HepG2 (cell line): ENCODE measurements around the gene CHRD. TPM values are rescaled to one million over a fixed set of nuclear protein-coding genes. Genes with fewer than 3 reads are reported as not detected.

Experiments used
- CBX1 ChIP-seq: IDR thresholded peaks from one replicate; pipeline ENCODE4 v1.6.1; 2016; ENCODE audit warnings: antibody characterized with exemption, low read depth
- DPF2 ChIP-seq: sonication (generic); formaldehyde crosslinking; IDR thresholded peaks from 2 replicates; pipeline ENCODE4 v1.4.0; 2020; ENCODE audit warnings: mild to moderate bottlenecking, low read depth, missing genetic modification reagents, borderline replicate concordance
- FOXK2 ChIP-seq: fragments of 450-650 bp; IDR thresholded peaks from 2 replicates; pipeline ENCODE4 v1.6.1; 2016
- HNF4A ChIP-seq: sonication (generic); formaldehyde crosslinking; IDR thresholded peaks from 2 replicates; pipeline ENCODE4 v1.4.0; 2020; ENCODE audit warnings: missing genetic modification reagents
- KAT7 ChIP-seq: IDR thresholded peaks from 2 replicates; pipeline ENCODE4 v1.6.1; 2018; ENCODE audit warnings: borderline replicate concordance, missing compliant biosample characterization
- NFRKB ChIP-seq: fragments of 450-650 bp; IDR thresholded peaks from 2 replicates; pipeline ENCODE4 v1.6.1; 2017
- NR1H2 ChIP-seq: sonication (generic); formaldehyde crosslinking; IDR thresholded peaks from 2 replicates; pipeline ENCODE4 v1.8.1; 2022; ENCODE audit warnings: low read depth, missing genetic modification reagents, borderline replicate concordance
- PLSCR1 ChIP-seq: sonication (generic); formaldehyde crosslinking; IDR thresholded peaks from 2 replicates; pipeline ENCODE4 v1.5.0; 2020; ENCODE audit warnings: missing genetic modification reagents, mild to moderate bottlenecking, borderline replicate concordance
- PRMT3 ChIP-seq: sonication (generic); formaldehyde crosslinking; IDR thresholded peaks from 2 replicates; pipeline ENCODE4 v1.8.1; 2022; ENCODE audit warnings: low read depth, mild to moderate bottlenecking, moderate library complexity, missing genetic modification reagents, borderline replicate concordance
- SMARCE1 ChIP-seq: fragments of 450-650 bp; IDR thresholded peaks from 2 replicates; pipeline ENCODE4 v1.6.1; 2017; ENCODE audit warnings: borderline replicate concordance
- SP2 ChIP-seq: sonication (generic); formaldehyde crosslinking; IDR thresholded peaks from 2 replicates; pipeline ENCODE4 v1.5.1; 2020; ENCODE audit warnings: mild to moderate bottlenecking, missing genetic modification reagents
- STAG1 ChIP-seq: sonication (generic); formaldehyde crosslinking; IDR thresholded peaks from 2 replicates; pipeline ENCODE4 v1.4.0; 2020; ENCODE audit warnings: missing genetic modification reagents
- TFDP2 ChIP-seq: sonication (generic); formaldehyde crosslinking; IDR thresholded peaks from 2 replicates; pipeline ENCODE4 v1.4.0; 2020; ENCODE audit warnings: missing genetic modification reagents
- TFE3 ChIP-seq: IDR thresholded peaks from 2 replicates; pipeline ENCODE4 v1.6.1; 2016
- TMF1 ChIP-seq: sonication (generic); formaldehyde crosslinking; IDR thresholded peaks from 2 replicates; pipeline ENCODE4 v1.8.1; 2022; ENCODE audit warnings: low read depth, missing genetic modification reagents
- U2AF2 ChIP-seq: fragments of 200-400 bp; formaldehyde crosslinking; IDR thresholded peaks from 2 replicates; pipeline ENCODE4 v1.6.1; 2017; ENCODE audit warnings: low read depth, mild to moderate bottlenecking, low read length
- ZBTB44 ChIP-seq: sonication (generic); formaldehyde crosslinking; IDR thresholded peaks from 2 replicates; pipeline ENCODE4 v1.4.0; 2020; ENCODE audit warnings: missing genetic modification reagents
- ZFP37 ChIP-seq: sonication (generic); formaldehyde crosslinking; IDR thresholded peaks from 2 replicates; pipeline ENCODE4 v1.4.0; 2020; ENCODE audit warnings: missing genetic modification reagents, borderline replicate concordance
- ZNF124 ChIP-seq: sonication (generic); formaldehyde crosslinking; IDR thresholded peaks from 2 replicates; pipeline ENCODE4 v1.4.0; 2020; ENCODE audit warnings: missing genetic modification reagents
- ZNF264 ChIP-seq: sonication (generic); formaldehyde crosslinking; IDR thresholded peaks from 2 replicates; pipeline ENCODE4 v1.4.0; 2020; ENCODE audit warnings: missing genetic modification reagents
- ZNF350 ChIP-seq: sonication (generic); formaldehyde crosslinking; IDR thresholded peaks from 2 replicates; pipeline ENCODE4 v1.4.0; 2020; ENCODE audit warnings: mild to moderate bottlenecking, low read depth, missing genetic modification reagents, borderline replicate concordance
- ZNF432 ChIP-seq: sonication (generic); formaldehyde crosslinking; IDR thresholded peaks from 2 replicates; pipeline ENCODE4 v1.5.0; 2020; ENCODE audit warnings: missing genetic modification reagents, mild to moderate bottlenecking, borderline replicate concordance
- ZNF468 ChIP-seq: sonication (generic); formaldehyde crosslinking; IDR thresholded peaks from 2 replicates; pipeline ENCODE4 v1.8.0; 2022; ENCODE audit warnings: mild to moderate bottlenecking, moderate library complexity, missing genetic modification reagents
- ZNF720 ChIP-seq: sonication (generic); formaldehyde crosslinking; IDR thresholded peaks from 2 replicates; pipeline ENCODE4 v1.4.0; 2020; ENCODE audit warnings: missing genetic modification reagents
- ZNF724P ChIP-seq: sonication (generic); formaldehyde crosslinking; IDR thresholded peaks from 2 replicates; pipeline ENCODE4 v1.8.0; 2022; ENCODE audit warnings: missing genetic modification reagents, borderline replicate concordance
- ZNF776 ChIP-seq: sonication (generic); formaldehyde crosslinking; IDR thresholded peaks from 2 replicates; pipeline ENCODE4 v1.4.0; 2020; ENCODE audit warnings: mild to moderate bottlenecking, missing genetic modification reagents
- ZNF878 ChIP-seq: sonication (generic); formaldehyde crosslinking; IDR thresholded peaks from 2 replicates; pipeline ENCODE4 v1.8.1; 2023; ENCODE audit warnings: mild to moderate bottlenecking, missing genetic modification reagents, moderate library complexity
- polyA plus RNA-seq, 8 experiments: library from polyadenylated mRNA; depleted of rRNA in 3 of 8; stranded (reverse) in 7 of 8; unstranded in 1 of 8; fragments of >200 nt; fragmentation: Illumina TruSeq in 4 of 8; extraction: Trizol in 4 of 8; gene quantifications; 2 replicates each; pipeline versions ENCODE4 v1.2.1 to v1.2.3, GENCODE V29; 2011 to 2016; ENCODE audit warnings: low read depth in 4 of 8, missing spikeins in 1 of 8, mixed read lengths in 1 of 8; ENCODE audit not compliant: insufficient read depth in 1 of 8
- total RNA-seq, 5 experiments: library from RNA; depleted of rRNA; stranded (reverse); fragments of >200 nt; fragmentation: Illumina TruSeq; extraction: Trizol; gene quantifications; 2 replicates each; pipeline ENCODE4 v1.2.3, GENCODE V29; 2016; ENCODE audit warnings: low read depth in 1 of 5

The CHRD gene
- total and polyA plus RNA-seq, 2 of the 13 experiments (the other 11 are each of a cell fraction or from before 2014, with no cell fraction given): 22.2 to 35.2 TPM

- TF ChIP-seq TFDP2 (CRISPR knock-in tag) (peak; percentile 84), ZNF468 (CRISPR knock-in tag) (no peak), FOXK2 (peak; percentile 9; the same call in 1 of the 2 replicates), ZNF720 (CRISPR knock-in tag) (no peak), ZNF432 (no peak), SP2 (CRISPR knock-in tag) (peak; percentile 63), KAT7 (CRISPR knock-in tag) (peak; percentile 27; the same call in 1 of the 2 replicates), HNF4A (peak; percentile 95), U2AF2 (no peak), NR1H2 (CRISPR knock-in tag) (no peak), ZBTB44 (no peak), PLSCR1 (CRISPR knock-in tag) (no peak), ZNF350 (CRISPR knock-in tag) (peak; percentile 62), STAG1 (peak; percentile 56), ZNF878 (CRISPR knock-in tag) (peak; percentile 88), ZNF264 (0 out of 2 replicates have a peak, but pooled peaks have one; percentile 70), ZFP37 (CRISPR knock-in tag) (no peak), DPF2 (CRISPR knock-in tag) (no peak), SMARCE1 (no peak), TMF1 (CRISPR knock-in tag) (no peak; the same call in 1 of the 2 replicates), TFE3 (CRISPR knock-in tag) (peak; percentile 40; the same call in 1 of the 2 replicates), PRMT3 (CRISPR knock-in tag) (peak; percentile 78; the same call in 1 of the 2 replicates), CBX1 (peak; percentile 14), ZNF724P (CRISPR knock-in tag) (no peak; the same call in 1 of the 2 replicates), ZNF124 (CRISPR knock-in tag) (peak; percentile 79; the same call in 1 of the 2 replicates), ZNF776 (CRISPR knock-in tag) (peak; percentile 91), NFRKB (no peak)
Observed at GRCh38 chr3:184362668-184363546, 16.9 kb upstream of the CHRD start (continued).
